GM12878 (cell line): ENCODE measurements around the gene BCAT1. TPM values are rescaled to one million over a fixed set of nuclear protein-coding genes. Genes with fewer than 3 reads are reported as not detected.

ENCODE experiments used
- ATAC-seq: fragments of 200-7000 bp; cut with Tn5 transposase; 3 replicates; pipeline ENCODE4 v1.9.1; 2020; ENCODE audit warnings: mild to moderate bottlenecking, moderate library complexity
- BruUV-seq: library from RNA; stranded (reverse); fragments of 400-500 nt; replicated peaks from 2 replicates; lab custom pipeline; 2021; lab: Mats Ljungman, UMichigan
- CTCF ChIA-PET: fragments of 300-600 bp; sonication (Branson Sonifier 250); formaldehyde crosslinking; extraction: SDS; loops from one replicate; lab custom pipeline; 2021; ENCODE audit warnings: inconsistent platforms; lab: Yijun Ruan, JAX
- POLR2A ChIA-PET: fragments of 350-600 bp; formaldehyde crosslinking; extraction: SDS; loops from one replicate; lab custom pipeline; 2021; ENCODE audit warnings: inconsistent platforms; lab: Charles Lee
- RAD21 ChIA-PET: fragments of 300-600 bp; sonication (Branson Sonifier 250); formaldehyde crosslinking; loops from one replicate; lab custom pipeline; 2023; ENCODE audit warnings: antibody characterized with exemption; ENCODE audit not compliant: unreplicated experiment; lab: Charles Lee
- SMC1A ChIA-PET: fragments of 300-600 bp; sonication (Branson Sonifier 250); formaldehyde crosslinking; loops from one replicate; lab custom pipeline; 2023; ENCODE audit not compliant: unreplicated experiment, uncharacterized antibody; lab: Charles Lee
- DNase-seq: peaks from one replicate; pipeline ENCODE4 v3.0.0-alpha.2; 2011; ENCODE audit warnings: low read depth, low spot score
- FAIRE-seq: peaks from 3 replicates; lab custom pipeline; 2011; peaks lifted over from hg19 to GRCh38; lab: Jason Lieb, UNC
- H2AFZ ChIP-seq: 2 replicates; pipeline ENCODE4 v1.6.0; 2011; ENCODE audit warnings: low read depth, low read length, control low read depth; ENCODE audit not compliant: control insufficient read depth
- H3K27ac ChIP-seq: 2 replicates; pipeline ENCODE4 v1.5.1; 2011; ENCODE audit warnings: control low read depth; ENCODE audit not compliant: control insufficient read depth, insufficient read depth
- H3K27me3 ChIP-seq, 2 experiments: replicated peaks in 1 of 2; 2 replicates each; pipeline versions ENCODE4 v1.6.0 to v1.6.1; 2011; ENCODE audit warnings: low read length in 1 of 2; ENCODE audit not compliant: control insufficient read depth in 2 of 2, insufficient read depth in 2 of 2
- H3K36me3 ChIP-seq, 2 experiments: 2 replicates each; pipeline ENCODE4 v1.5.1; 2011; ENCODE audit warnings: low read length in 1 of 2; ENCODE audit not compliant: control insufficient read depth in 2 of 2, insufficient read depth in 2 of 2
- H3K4me1 ChIP-seq: 2 replicates; pipeline ENCODE4 v1.6.1; 2011; ENCODE audit warnings: mild to moderate bottlenecking, low read length, moderate library complexity, mixed read lengths; ENCODE audit not compliant: control insufficient read depth, insufficient read depth
- H3K4me2 ChIP-seq: 2 replicates; pipeline ENCODE4 v1.6.0; 2011; ENCODE audit warnings: control low read depth; ENCODE audit not compliant: control insufficient read depth, insufficient read depth
- H3K4me3 ChIP-seq: fragments of 200-600 bp; sonication (generic); 2 replicates; pipeline ENCODE4 v1.5.1; 2016
- H3K79me2 ChIP-seq: 2 replicates; pipeline ENCODE4 v1.6.0; 2011; ENCODE audit warnings: low read length; ENCODE audit not compliant: control insufficient read depth, insufficient read depth
- H3K9ac ChIP-seq: 2 replicates; pipeline ENCODE4 v1.8.0; 2011; ENCODE audit warnings: low read length, control low read depth, mixed read lengths; ENCODE audit not compliant: control insufficient read depth, insufficient read depth
- H3K9me3 ChIP-seq: replicated peaks from 3 replicates; pipeline ENCODE4 v1.5.1; 2011; ENCODE audit warnings: mild to moderate bottlenecking, low read length; ENCODE audit not compliant: control insufficient read depth, insufficient read depth
- H4K20me1 ChIP-seq: 2 replicates; pipeline ENCODE4 v1.6.0; 2011; ENCODE audit not compliant: control insufficient read depth, insufficient read depth
- EP300 ChIP-seq, 2 experiments: fragments of 150-350 bp in 1 of 2; IDR thresholded peaks; 2 replicates each; pipeline ENCODE4 v1.6.1; 2011 to 2012; ENCODE audit warnings: low read depth in 2 of 2, low read length in 2 of 2, borderline replicate concordance in 1 of 2, improper control_type of control experiment in 1 of 2, inconsistent platforms in 1 of 2; ENCODE audit not compliant: control insufficient read depth in 1 of 2
- HDAC6 ChIP-seq: fragments of 200-600 bp; sonication (generic); IDR thresholded peaks from one replicate; pipeline ENCODE4 v1.8.0; 2017; ENCODE audit warnings: antibody characterized with exemption; ENCODE audit not compliant: unreplicated experiment
- RB1 ChIP-seq: fragments of 450-650 bp; formaldehyde crosslinking; IDR thresholded peaks from 2 replicates; pipeline ENCODE4 v1.6.1; 2017; ENCODE audit warnings: mild to moderate bottlenecking, borderline replicate concordance
- SMARCA5 ChIP-seq: fragments of 450-650 bp; IDR thresholded peaks from 2 replicates; pipeline ENCODE4 v1.6.1; 2017; ENCODE audit warnings: mild to moderate bottlenecking
- TARDBP ChIP-seq: IDR thresholded peaks from 2 replicates; pipeline ENCODE4 v1.6.1; 2016; ENCODE audit warnings: borderline replicate concordance
- YBX1 ChIP-seq: fragments of 450-650 bp; IDR thresholded peaks from 2 replicates; pipeline ENCODE4 v1.6.1; 2016; ENCODE audit warnings: antibody characterized with exemption
- WGBS: methylation state at CpG from one replicate; pipeline ENCODE4 v1.1.6; 2016; ENCODE audit warnings: low lambda C conversion rate; ENCODE audit not compliant: insufficient replicate concordance, insufficient coverage; ENCODE audit errors: missing lambda C conversion rate; 5-methylcytosine and 5-hydroxymethylcytosine counted together
- in situ Hi-C: fragments of 300-500 bp; cut with MboI; formaldehyde crosslinking; loops from 9 replicates; pipeline ENCODE4 v1.14.3; 2018; ENCODE audit warnings: mixed read lengths
- intact Hi-C: fragments of 100-400 bp; cut with micrococcal nuclease; formaldehyde crosslinking; loops from one replicate; pipeline ENCODE4 v1.14.2; 2022; ENCODE audit not compliant: unreplicated experiment
- polyA plus RNA-seq, 11 experiments: library from polyadenylated mRNA; depleted of rRNA in 4 of 11; unstranded in 6 of 11; stranded (reverse) in 5 of 11; fragments of >200 nt; fragmentation: Nextera tagmentation in 4 of 11; fragmentation: Illumina TruSeq in 1 of 11; extraction: Ambion mirVana in 4 of 11; extraction: Trizol in 1 of 11; gene quantifications; 1 replicate in 1 of 11; 2 replicates in 10 of 11; pipeline versions ENCODE4 v1.2.1 to v1.2.3, GENCODE V29; 2011 to 2016; ENCODE audit warnings: inconsistent platforms in 2 of 11, missing spikeins in 2 of 11, low read depth in 1 of 11
- total RNA-seq, 4 experiments: library from RNA; depleted of rRNA in 3 of 4; stranded (reverse); fragments of >200 nt in 3 of 4; fragmentation: Illumina TruSeq in 1 of 4; extraction: Trizol in 1 of 4; gene quantifications; 2 replicates each; pipeline versions ENCODE4 v1.2.1 to v1.2.3, GENCODE V29; 2013 to 2021
- TF ChIP-seq, protein P1 (sequence below): IDR thresholded peaks from 2 replicates; pipeline ENCODE4 v1.6.1; 2012; ENCODE audit warnings: low read length, inconsistent platforms
- TF ChIP-seq, protein P2 (sequence below): fragments of 450-650 bp; formaldehyde crosslinking; IDR thresholded peaks from 2 replicates; pipeline ENCODE4 v1.5.0; 2022; ENCODE audit warnings: mild to moderate bottlenecking, missing genetic modification characterization
- TF ChIP-seq, protein P3 (sequence below): fragments of 450-650 bp; formaldehyde crosslinking; IDR thresholded peaks from 2 replicates; pipeline ENCODE4 v1.4.0; 2020; ENCODE audit warnings: mild to moderate bottlenecking, moderate library complexity
- TF ChIP-seq, protein P4 (sequence below): fragments of 450-650 bp; IDR thresholded peaks from 2 replicates; pipeline ENCODE4 v1.6.1; 2017; ENCODE audit warnings: mild to moderate bottlenecking, moderate library complexity

Gene BCAT1
- total and polyA plus RNA-seq, 10 of the 15 experiments (the other 5 are each of a cell fraction or from before 2014, with no cell fraction given) = 26.2 to 187 (median 81.9) TPM

DNA sequence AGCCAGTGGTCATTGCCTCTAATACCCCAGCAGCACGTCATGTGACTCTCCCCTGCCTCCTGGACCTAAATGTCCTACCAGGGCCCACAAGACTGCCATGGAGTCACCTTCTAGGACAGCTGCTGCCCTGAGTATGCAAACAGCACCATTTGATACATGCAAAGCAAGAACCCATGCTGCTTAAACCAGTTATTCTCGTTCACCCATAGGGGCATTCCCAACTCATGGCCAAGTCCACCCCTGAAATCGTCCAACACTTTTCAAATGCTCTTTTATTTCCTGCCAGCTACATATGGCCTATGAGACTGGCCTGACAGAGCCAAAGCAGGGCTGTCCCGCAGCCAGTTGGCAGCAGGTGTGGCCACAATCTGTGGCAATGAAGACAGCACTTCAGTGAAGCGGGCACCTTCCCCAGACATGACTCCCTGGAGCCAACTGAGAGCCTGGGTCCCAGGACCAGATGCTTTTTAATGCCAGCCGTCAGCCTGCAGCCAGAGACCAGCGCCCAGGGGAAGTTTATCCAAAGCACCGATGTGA is 99.9 kb downstream of the BCAT1 start:
- Histone ChIP-seq H3K4me3 (no peak overlapping the region), H2AFZ (no peak overlapping the region), H3K4me1 (no peaks in the 10 kb centered on the region), H3K79me2 (no peaks in the 10 kb centered on the region), H3K36me3 (peaks cover 0 to 2% of the 10 kb centered on the region in 2 experiments; a peak in 2 of 4 replicates), H3K4me2 (no peak overlapping the region), H4K20me1 (no peaks in the 10 kb centered on the region), H3K27ac (no peak overlapping the region), H3K27me3 (no peaks in the 10 kb centered on the region), H3K9me3 (no peaks in the 10 kb centered on the region; the same call in 2 of the 3 replicates), H3K9ac (no peak overlapping the region)
- 70% methylated on average over 8 of the region's 8 CpGs for WGBS
- in situ Hi-C loops = no loop called here
- POLR2A ChIA-PET = no interaction called here
- FAIRE-seq (no peak), ATAC-seq (no peak), DNase-seq (no peak)
- RAD21 ChIA-PET = no interaction called here
- CTCF ChIA-PET = interaction anchor here (1.1 to 5.4 kb wide), 2 partner anchors 12 to 144 kb away, joined by 4 to 31 read pairs; no protein-coding TSS in a partner anchor
- no TSS peak for BruUV-seq
- intact Hi-C loops = no loop called here
- SMC1A ChIA-PET = interaction anchor here (1.0 to 6.4 kb wide), 4 partner anchors 7 to 517 kb away, joined by 3 to 41 read pairs (median 15); no protein-coding TSS in a partner anchor
- TF ChIP-seq, protein P1, sequence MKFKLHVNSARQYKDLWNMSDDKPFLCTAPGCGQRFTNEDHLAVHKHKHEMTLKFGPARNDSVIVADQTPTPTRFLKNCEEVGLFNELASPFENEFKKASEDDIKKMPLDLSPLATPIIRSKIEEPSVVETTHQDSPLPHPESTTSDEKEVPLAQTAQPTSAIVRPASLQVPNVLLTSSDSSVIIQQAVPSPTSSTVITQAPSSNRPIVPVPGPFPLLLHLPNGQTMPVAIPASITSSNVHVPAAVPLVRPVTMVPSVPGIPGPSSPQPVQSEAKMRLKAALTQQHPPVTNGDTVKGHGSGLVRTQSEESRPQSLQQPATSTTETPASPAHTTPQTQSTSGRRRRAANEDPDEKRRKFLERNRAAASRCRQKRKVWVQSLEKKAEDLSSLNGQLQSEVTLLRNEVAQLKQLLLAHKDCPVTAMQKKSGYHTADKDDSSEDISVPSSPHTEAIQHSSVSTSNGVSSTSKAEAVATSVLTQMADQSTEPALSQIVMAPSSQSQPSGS = no peak
- no peak for TF ChIP-seq SMARCA5
- no peak for TF ChIP-seq YBX1
- TF ChIP-seq HDAC6 = no peak
- TF ChIP-seq, protein P2, sequence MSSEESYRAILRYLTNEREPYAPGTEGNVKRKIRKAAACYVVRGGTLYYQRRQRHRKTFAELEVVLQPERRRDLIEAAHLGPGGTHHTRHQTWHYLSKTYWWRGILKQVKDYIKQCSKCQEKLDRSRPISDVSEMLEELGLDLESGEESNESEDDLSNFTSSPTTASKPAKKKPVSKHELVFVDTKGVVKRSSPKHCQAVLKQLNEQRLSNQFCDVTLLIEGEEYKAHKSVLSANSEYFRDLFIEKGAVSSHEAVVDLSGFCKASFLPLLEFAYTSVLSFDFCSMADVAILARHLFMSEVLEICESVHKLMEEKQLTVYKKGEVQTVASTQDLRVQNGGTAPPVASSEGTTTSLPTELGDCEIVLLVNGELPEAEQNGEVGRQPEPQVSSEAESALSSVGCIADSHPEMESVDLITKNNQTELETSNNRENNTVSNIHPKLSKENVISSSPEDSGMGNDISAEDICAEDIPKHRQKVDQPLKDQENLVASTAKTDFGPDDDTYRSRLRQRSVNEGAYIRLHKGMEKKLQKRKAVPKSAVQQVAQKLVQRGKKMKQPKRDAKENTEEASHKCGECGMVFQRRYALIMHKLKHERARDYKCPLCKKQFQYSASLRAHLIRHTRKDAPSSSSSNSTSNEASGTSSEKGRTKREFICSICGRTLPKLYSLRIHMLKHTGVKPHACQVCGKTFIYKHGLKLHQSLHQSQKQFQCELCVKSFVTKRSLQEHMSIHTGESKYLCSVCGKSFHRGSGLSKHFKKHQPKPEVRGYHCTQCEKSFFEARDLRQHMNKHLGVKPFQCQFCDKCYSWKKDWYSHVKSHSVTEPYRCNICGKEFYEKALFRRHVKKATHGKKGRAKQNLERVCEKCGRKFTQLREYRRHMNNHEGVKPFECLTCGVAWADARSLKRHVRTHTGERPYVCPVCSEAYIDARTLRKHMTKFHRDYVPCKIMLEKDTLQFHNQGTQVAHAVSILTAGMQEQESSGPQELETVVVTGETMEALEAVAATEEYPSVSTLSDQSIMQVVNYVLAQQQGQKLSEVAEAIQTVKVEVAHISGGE (CRISPR knock-in tag) = no peak
- TF ChIP-seq TARDBP = no peak
- TF ChIP-seq, protein P3, sequence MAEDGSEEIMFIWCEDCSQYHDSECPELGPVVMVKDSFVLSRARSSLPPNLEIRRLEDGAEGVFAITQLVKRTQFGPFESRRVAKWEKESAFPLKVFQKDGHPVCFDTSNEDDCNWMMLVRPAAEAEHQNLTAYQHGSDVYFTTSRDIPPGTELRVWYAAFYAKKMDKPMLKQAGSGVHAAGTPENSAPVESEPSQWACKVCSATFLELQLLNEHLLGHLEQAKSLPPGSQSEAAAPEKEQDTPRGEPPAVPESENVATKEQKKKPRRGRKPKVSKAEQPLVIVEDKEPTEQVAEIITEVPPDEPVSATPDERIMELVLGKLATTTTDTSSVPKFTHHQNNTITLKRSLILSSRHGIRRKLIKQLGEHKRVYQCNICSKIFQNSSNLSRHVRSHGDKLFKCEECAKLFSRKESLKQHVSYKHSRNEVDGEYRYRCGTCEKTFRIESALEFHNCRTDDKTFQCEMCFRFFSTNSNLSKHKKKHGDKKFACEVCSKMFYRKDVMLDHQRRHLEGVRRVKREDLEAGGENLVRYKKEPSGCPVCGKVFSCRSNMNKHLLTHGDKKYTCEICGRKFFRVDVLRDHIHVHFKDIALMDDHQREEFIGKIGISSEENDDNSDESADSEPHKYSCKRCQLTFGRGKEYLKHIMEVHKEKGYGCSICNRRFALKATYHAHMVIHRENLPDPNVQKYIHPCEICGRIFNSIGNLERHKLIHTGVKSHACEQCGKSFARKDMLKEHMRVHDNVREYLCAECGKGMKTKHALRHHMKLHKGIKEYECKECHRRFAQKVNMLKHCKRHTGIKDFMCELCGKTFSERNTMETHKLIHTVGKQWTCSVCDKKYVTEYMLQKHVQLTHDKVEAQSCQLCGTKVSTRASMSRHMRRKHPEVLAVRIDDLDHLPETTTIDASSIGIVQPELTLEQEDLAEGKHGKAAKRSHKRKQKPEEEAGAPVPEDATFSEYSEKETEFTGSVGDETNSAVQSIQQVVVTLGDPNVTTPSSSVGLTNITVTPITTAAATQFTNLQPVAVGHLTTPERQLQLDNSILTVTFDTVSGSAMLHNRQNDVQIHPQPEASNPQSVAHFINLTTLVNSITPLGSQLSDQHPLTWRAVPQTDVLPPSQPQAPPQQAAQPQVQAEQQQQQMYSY = no peak
- no peak for TF ChIP-seq RB1
- TF ChIP-seq EP300 (IDR thresholded peaks at IDR 0.05; ENCODE audit: borderline replicate concordance in 1 of 2, control insufficient read depth in 1 of 2, low read depth in 2 of 2, low read length in 2 of 2) = no peak
- TF ChIP-seq, protein P4, sequence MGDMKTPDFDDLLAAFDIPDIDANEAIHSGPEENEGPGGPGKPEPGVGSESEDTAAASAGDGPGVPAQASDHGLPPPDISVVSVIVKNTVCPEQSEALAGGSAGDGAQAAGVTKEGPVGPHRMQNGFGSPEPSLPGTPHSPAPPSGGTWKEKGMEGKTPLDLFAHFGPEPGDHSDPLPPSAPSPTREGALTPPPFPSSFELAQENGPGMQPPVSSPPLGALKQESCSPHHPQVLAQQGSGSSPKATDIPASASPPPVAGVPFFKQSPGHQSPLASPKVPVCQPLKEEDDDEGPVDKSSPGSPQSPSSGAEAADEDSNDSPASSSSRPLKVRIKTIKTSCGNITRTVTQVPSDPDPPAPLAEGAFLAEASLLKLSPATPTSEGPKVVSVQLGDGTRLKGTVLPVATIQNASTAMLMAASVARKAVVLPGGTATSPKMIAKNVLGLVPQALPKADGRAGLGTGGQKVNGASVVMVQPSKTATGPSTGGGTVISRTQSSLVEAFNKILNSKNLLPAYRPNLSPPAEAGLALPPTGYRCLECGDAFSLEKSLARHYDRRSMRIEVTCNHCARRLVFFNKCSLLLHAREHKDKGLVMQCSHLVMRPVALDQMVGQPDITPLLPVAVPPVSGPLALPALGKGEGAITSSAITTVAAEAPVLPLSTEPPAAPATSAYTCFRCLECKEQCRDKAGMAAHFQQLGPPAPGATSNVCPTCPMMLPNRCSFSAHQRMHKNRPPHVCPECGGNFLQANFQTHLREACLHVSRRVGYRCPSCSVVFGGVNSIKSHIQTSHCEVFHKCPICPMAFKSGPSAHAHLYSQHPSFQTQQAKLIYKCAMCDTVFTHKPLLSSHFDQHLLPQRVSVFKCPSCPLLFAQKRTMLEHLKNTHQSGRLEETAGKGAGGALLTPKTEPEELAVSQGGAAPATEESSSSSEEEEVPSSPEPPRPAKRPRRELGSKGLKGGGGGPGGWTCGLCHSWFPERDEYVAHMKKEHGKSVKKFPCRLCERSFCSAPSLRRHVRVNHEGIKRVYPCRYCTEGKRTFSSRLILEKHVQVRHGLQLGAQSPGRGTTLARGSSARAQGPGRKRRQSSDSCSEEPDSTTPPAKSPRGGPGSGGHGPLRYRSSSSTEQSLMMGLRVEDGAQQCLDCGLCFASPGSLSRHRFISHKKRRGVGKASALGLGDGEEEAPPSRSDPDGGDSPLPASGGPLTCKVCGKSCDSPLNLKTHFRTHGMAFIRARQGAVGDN = no peak
